LNCaP clone FGC (cell line): ENCODE measurements around the gene DUSP14.

Source experiments
- DNase-seq: peaks from one replicate; pipeline ENCODE4 v3.0.0-alpha.2; 2011; ENCODE audit warnings: low read depth
- H3K4me3 ChIP-seq: 2 replicates; pipeline ENCODE4 v1.5.1; 2011; ENCODE audit warnings: mild to moderate bottlenecking, low read depth, low read length, control low read depth
- CTCF ChIP-seq: IDR thresholded peaks from 2 replicates; pipeline ENCODE4 v1.5.1; 2012; ENCODE audit warnings: mild to moderate bottlenecking; ENCODE audit not compliant: control insufficient read depth, insufficient read depth; ENCODE audit errors: extremely low read depth

The DUSP14 gene

GRCh38 chr17:37527249-37527851 lies 37.7 kb downstream of the DUSP14 start:
- DNase-seq = peak; percentile 32
- H3K4me3 ChIP-seq = no peak overlapping the region
- peak; percentile 80 for TF ChIP-seq CTCF

- no peak for TF ChIP-seq CTCF
- no peak overlapping the region for H3K4me3 ChIP-seq
- DNase-seq = no peak
Measured at GRCh38 chr17:37530420-37530819, 40.7 kb downstream of the DUSP14 start.

GRCh38 chr17:37532756-37533155 lies 43.1 kb downstream of the DUSP14 start:
- H3K4me3 ChIP-seq = no peak overlapping the region
- no peak for TF ChIP-seq CTCF
- no peak for DNase-seq

GRCh38 chr17:37535906-37536305 lies 46.2 kb downstream of the DUSP14 start:
- no peak for TF ChIP-seq CTCF
- no peak for DNase-seq
- no peak overlapping the region for H3K4me3 ChIP-seq

GRCh38 chr17:37538981-37539659 lies 49.4 kb downstream of the DUSP14 start:
- no peak overlapping the region for H3K4me3 ChIP-seq
- TF ChIP-seq CTCF = no peak
- no peak for DNase-seq

- DNase-seq = no peak
- no peak overlapping the region for H3K4me3 ChIP-seq
- no peak for TF ChIP-seq CTCF
Measured at GRCh38 chr17:37541880-37542660, 52.4 kb downstream of the DUSP14 start.
